ENCODE data around the gene SHC2.

The SHC2 gene

GRCh38 chr19:498977-499623 lies 38.3 kb upstream of the SHC2 start:
- Histone ChIP-seq H3K9me3 (ENCODE audit: low read depth, low read length) (no peaks in the 10 kb centered on the region), H3K36me3 (ENCODE audit: insufficient read depth, low read length) (no peaks in the 10 kb centered on the region), H3K27ac (no peak overlapping the region), H3K9ac (ENCODE audit: insufficient read length) (no peak overlapping the region), H3K4me3 (no peak overlapping the region)
- TF ChIP-seq EZH2 (IDR thresholded peaks at IDR 0.05): no peak
- DNase-seq (ENCODE audit: low read depth, low spot score): no peak

- Histone ChIP-seq H3K9me3 (ENCODE audit: low read depth, low read length) (no peaks in the 10 kb centered on the region), H3K4me3 (no peak overlapping the region), H3K36me3 (ENCODE audit: insufficient read depth, low read length) (no peaks in the 10 kb centered on the region), H3K9ac (ENCODE audit: insufficient read length) (no peak overlapping the region), H3K27ac (no peak overlapping the region)
- no peak for DNase-seq (ENCODE audit: low read depth, low spot score)
- no peak for TF ChIP-seq EZH2 (IDR thresholded peaks at IDR 0.05)
Observed at GRCh38 chr19:498511-498891, 37.7 kb upstream of the SHC2 start.

- H3K9me3 ChIP-seq (ENCODE audit: low read depth, low read length): no peaks in the 10 kb centered on the region
- TF ChIP-seq EZH2 (IDR thresholded peaks at IDR 0.05) (no peak), FOXP2 (optimal IDR thresholded peaks at IDR 0.05; ENCODE audit: control extremely low read depth, extremely low read length, insufficient read depth) (no peak), POLR2AphosphoS5 (IDR thresholded peaks at IDR 0.05; ENCODE audit: borderline replicate concordance, low read depth, low read length) (no peak)
- H3K9ac ChIP-seq (ENCODE audit: insufficient read length): no peak overlapping the region
- no peak for DNase-seq (ENCODE audit: low read depth, low spot score)
- no peaks in the 10 kb centered on the region for H3K36me3 ChIP-seq (ENCODE audit: insufficient read depth, low read length)
- no peak overlapping the region for H3K4me3 ChIP-seq
- H3K27ac ChIP-seq: no peak overlapping the region
Observed at GRCh38 chr19:497869-498510, 37.2 kb upstream of the SHC2 start.

- H3K27ac ChIP-seq: no peak overlapping the region
- H3K9ac ChIP-seq (ENCODE audit: insufficient read length): no peak overlapping the region
- no peak for DNase-seq (ENCODE audit: low read depth, low spot score)
- no peaks in the 10 kb centered on the region for H3K36me3 ChIP-seq (ENCODE audit: insufficient read depth, low read length)
- no peak for TF ChIP-seq FOXP2 (optimal IDR thresholded peaks at IDR 0.05; ENCODE audit: control extremely low read depth, extremely low read length, insufficient read depth)
- TF ChIP-seq POLR2AphosphoS5 (IDR thresholded peaks at IDR 0.05; ENCODE audit: borderline replicate concordance, low read depth, low read length): no peak
- TF ChIP-seq EZH2 (IDR thresholded peaks at IDR 0.05): no peak
- H3K4me3 ChIP-seq: no peak overlapping the region
- H3K9me3 ChIP-seq (ENCODE audit: low read depth, low read length): no peaks in the 10 kb centered on the region
Observed at GRCh38 chr19:497491-497868, 36.6 kb upstream of the SHC2 start.

- Histone ChIP-seq H3K36me3 (ENCODE audit: insufficient read depth, low read length) (no peaks in the 10 kb centered on the region), H3K4me3 (no peak overlapping the region), H3K9ac (ENCODE audit: insufficient read length) (no peak overlapping the region), H3K9me3 (ENCODE audit: low read depth, low read length) (no peaks in the 10 kb centered on the region), H3K27ac (no peak overlapping the region)
- TF ChIP-seq POLR2AphosphoS5 (IDR thresholded peaks at IDR 0.05; ENCODE audit: borderline replicate concordance, low read depth, low read length) (no peak), FOXP2 (optimal IDR thresholded peaks at IDR 0.05; ENCODE audit: control extremely low read depth, extremely low read length, insufficient read depth) (no peak), EZH2 (IDR thresholded peaks at IDR 0.05) (no peak)
- no peak for DNase-seq (ENCODE audit: low read depth, low spot score)
Observed at GRCh38 chr19:496986-497385, 36.2 kb upstream of the SHC2 start.

- no peaks in the 10 kb centered on the region for H3K36me3 ChIP-seq (ENCODE audit: insufficient read depth, low read length)
- no peak within 1 kb of the TSS for H3K27ac ChIP-seq
- H3K9me3 ChIP-seq (ENCODE audit: low read depth, low read length): no peaks in the 10 kb centered on the region
- H3K9ac ChIP-seq (ENCODE audit: insufficient read length): no peak within 1 kb of the TSS
- no peak for DNase-seq (ENCODE audit: low read depth, low spot score)
- TF ChIP-seq POLR2AphosphoS5 (IDR thresholded peaks at IDR 0.05; ENCODE audit: borderline replicate concordance, low read depth, low read length) (no peak), FOXP2 (optimal IDR thresholded peaks at IDR 0.05; ENCODE audit: control extremely low read depth, extremely low read length, insufficient read depth) (no peak), EZH2 (IDR thresholded peaks at IDR 0.05) (no peak)
- no peak within 1 kb of the TSS for H3K4me3 ChIP-seq
Observed at GRCh38 chr19:496112-496665, 35.4 kb upstream of the SHC2 start, which contains the start of gene MADCAM1. MADCAM1 (plus strand) TSS chr19:496486; CDS start chr19:496500, 14 bp downstream.

- Histone ChIP-seq H3K27ac (no peak overlapping the region), H3K36me3 (ENCODE audit: insufficient read depth, low read length) (no peaks in the 10 kb centered on the region), H3K4me3 (no peak overlapping the region), H3K9ac (ENCODE audit: insufficient read length) (no peak overlapping the region), H3K9me3 (ENCODE audit: low read depth, low read length) (no peaks in the 10 kb centered on the region)
- no peak for DNase-seq (ENCODE audit: low read depth, low spot score)
- no peak for TF ChIP-seq POLR2AphosphoS5 (IDR thresholded peaks at IDR 0.05; ENCODE audit: borderline replicate concordance, low read depth, low read length)
- TF ChIP-seq EZH2 (IDR thresholded peaks at IDR 0.05): no peak
- TF ChIP-seq FOXP2 (optimal IDR thresholded peaks at IDR 0.05; ENCODE audit: control extremely low read depth, extremely low read length, insufficient read depth): no peak
Observed at GRCh38 chr19:495402-496111, 34.7 kb upstream of the SHC2 start.

GRCh38 chr19:495081-495401 lies 34.2 kb upstream of the SHC2 start:
- Histone ChIP-seq H3K36me3 (ENCODE audit: insufficient read depth, low read length) (no peaks in the 10 kb centered on the region), H3K27ac (no peak overlapping the region), H3K9ac (ENCODE audit: insufficient read length) (no peak overlapping the region), H3K4me3 (no peak overlapping the region), H3K9me3 (ENCODE audit: low read depth, low read length) (no peaks in the 10 kb centered on the region)
- TF ChIP-seq FOXP2 (optimal IDR thresholded peaks at IDR 0.05; ENCODE audit: control extremely low read depth, extremely low read length, insufficient read depth): no peak
- no peak for TF ChIP-seq POLR2AphosphoS5 (IDR thresholded peaks at IDR 0.05; ENCODE audit: borderline replicate concordance, low read depth, low read length)
- no peak for TF ChIP-seq EZH2 (IDR thresholded peaks at IDR 0.05)
- no peak for DNase-seq (ENCODE audit: low read depth, low spot score)

Data from SK-N-MC (cell line).